Measurements from ENCODE around the gene NOLC1. TPM values are rescaled to one million over a fixed set of nuclear protein-coding genes. Genes with fewer than 3 reads are reported as not detected.
A peak's percentile ranks its signal among the peaks of the same experiment; 100 is the strongest.

NOLC1 gene
- total and polyA plus RNA-seq, 7 donors: 14.4 to 51.4 (median 40.0) TPM

GRCh38 chr10:102121739-102122372, 30.3 kb upstream of the NOLC1 start:
- WGBS, 2 donors: 60 to 69% methylated on average over 6 of the region's 6 CpGs
- no peaks in the 10 kb centered on the region for H3K27me3 ChIP-seq
- no peaks in the 10 kb centered on the region for H3K36me3 ChIP-seq
- DNase-seq: peak; percentile 85
- H3K9me3 ChIP-seq: no peaks in the 10 kb centered on the region
- H3K4me1 ChIP-seq: peaks cover 0 to 44% (median 39%) of the 10 kb centered on the region in 4 donors
- H3K27ac ChIP-seq: peak overlapping the region; percentile 94 to 100 (median 100)
- peak overlapping the region in 3 of 4 donors; percentile 87 to 94 (median 88) for H3K4me3 ChIP-seq
- intact Hi-C loops (cut with DNase I): loop anchor here (2.0 kb wide), 1 partner anchor 273 kb away; the partner anchor contains the start of gene NFKB2
- peak in 2 of 4 donors; percentile 21 for TF ChIP-seq POLR2AphosphoS5 (IDR thresholded peaks at IDR 0.05)
- no peak for TF ChIP-seq POLR2A (IDR thresholded peaks at IDR 0.05)
- no peak for TF ChIP-seq EP300 (IDR thresholded peaks at IDR 0.05)
- TF ChIP-seq CTCF (IDR thresholded peaks at IDR 0.05): peak in 2 of 4 experiments; percentile 20 to 26

GRCh38 chr10:102122450-102122849, 29.7 kb upstream of the NOLC1 start:
- H3K4me3 ChIP-seq: no peak overlapping the region
- no peaks in the 10 kb centered on the region for H3K9me3 ChIP-seq
- DNase-seq: no peak
- peak overlapping the region; percentile 94 to 100 (median 100) for H3K27ac ChIP-seq
- intact Hi-C loops (cut with DNase I): no loop called here
- TF ChIP-seq POLR2AphosphoS5 (IDR thresholded peaks at IDR 0.05) (no peak), EP300 (IDR thresholded peaks at IDR 0.05) (no peak), CTCF (IDR thresholded peaks at IDR 0.05) (no peak), POLR2A (IDR thresholded peaks at IDR 0.05) (no peak)
- H3K36me3 ChIP-seq: no peaks in the 10 kb centered on the region
- 91 to 96% methylated on average over 1 of the region's 1 CpG for WGBS, 2 donors
- H3K4me1 ChIP-seq: peaks cover 0 to 38% (median 33%) of the 10 kb centered on the region in 4 donors
- no peaks in the 10 kb centered on the region for H3K27me3 ChIP-seq

- Histone ChIP-seq H3K9me3 (no peaks in the 10 kb centered on the region), H3K4me3 (no peak overlapping the region), H3K36me3 (no peaks in the 10 kb centered on the region), H3K27me3 (no peaks in the 10 kb centered on the region), H3K4me1 (peaks cover 0 to 30% (median 25%) of the 10 kb centered on the region in 4 donors), H3K27ac (peak overlapping the region; percentile 94 to 100 (median 100))
- intact Hi-C loops (cut with DNase I): no loop called here
- 90 to 97% methylated on average over 3 of the region's 3 CpGs for WGBS, 2 donors
- TF ChIP-seq CTCF (IDR thresholded peaks at IDR 0.05): no peak
- no peak for TF ChIP-seq POLR2A (IDR thresholded peaks at IDR 0.05)
- no peak for TF ChIP-seq EP300 (IDR thresholded peaks at IDR 0.05)
- no peak for TF ChIP-seq POLR2AphosphoS5 (IDR thresholded peaks at IDR 0.05)
- DNase-seq: no peak
Measured at GRCh38 chr10:102123223-102123622, 29.0 kb upstream of the NOLC1 start.

GRCh38 chr10:102131286-102132170, 20.7 kb upstream of the NOLC1 start:
- 72 to 88% methylated on average over 8 of the region's 8 CpGs for WGBS, 2 donors

More at GRCh38 chr10:102131286-102132170, 20.7 kb upstream of the NOLC1 start:
- H3K36me3 ChIP-seq: no peaks in the 10 kb centered on the region
- TF ChIP-seq POLR2AphosphoS5 (IDR thresholded peaks at IDR 0.05) (no peak), CTCF (IDR thresholded peaks at IDR 0.05) (no peak), POLR2A (IDR thresholded peaks at IDR 0.05) (no peak), EP300 (IDR thresholded peaks at IDR 0.05) (no peak)
- DNase-seq: no peak
- no peaks in the 10 kb centered on the region for H3K27me3 ChIP-seq
- intact Hi-C loops (cut with DNase I): loop anchor here (1.0 kb wide), 1 partner anchor 21 kb away; the partner anchor contains the start of gene NOLC1
- no peaks in the 10 kb centered on the region for H3K9me3 ChIP-seq
- peaks cover 0 to 32% (median 26%) of the 10 kb centered on the region in 4 donors for H3K4me1 ChIP-seq
- H3K27ac ChIP-seq: peak overlapping the region in 1 of 4 donors; percentile 99
- H3K4me3 ChIP-seq: no peak overlapping the region

Measured in sigmoid colon (tissue), 7 donors.